ENCODE results near the gene SPOPL. TPM values are rescaled to one million over a fixed set of nuclear protein-coding genes. Genes with fewer than 3 reads are reported as not detected.

SPOPL gene
- total RNA-seq, 1 experiment from 2014 or later: 21.8 TPM

DNA sequence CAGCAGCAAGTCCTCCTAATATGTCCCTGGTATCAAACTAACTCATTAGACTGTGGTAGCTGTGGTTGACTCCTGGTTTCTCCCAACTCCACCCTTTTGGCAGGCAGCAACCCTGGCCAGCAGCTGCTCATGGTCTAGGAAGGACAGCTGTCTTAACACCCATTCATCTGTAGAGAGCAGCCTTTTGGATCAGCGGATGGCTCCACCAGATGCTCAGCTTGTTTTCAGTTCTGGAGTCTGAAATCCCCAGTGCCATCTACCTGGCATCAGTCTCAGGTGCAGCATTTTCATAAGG is 100.5 kb downstream of the SPOPL start:
- TF ChIP-seq SIN3A (IDR thresholded peaks at IDR 0.05; ENCODE audit: borderline replicate concordance, insufficient read depth, low read depth, low read length) (no peak), TCF7L2 (IDR thresholded peaks at IDR 0.05; ENCODE audit: low read depth, low read length) (no peak), POLR2AphosphoS5 (IDR thresholded peaks at IDR 0.05; ENCODE audit: low read depth, low read length) (no peak)
- TF ChIP-seq, protein P1, sequence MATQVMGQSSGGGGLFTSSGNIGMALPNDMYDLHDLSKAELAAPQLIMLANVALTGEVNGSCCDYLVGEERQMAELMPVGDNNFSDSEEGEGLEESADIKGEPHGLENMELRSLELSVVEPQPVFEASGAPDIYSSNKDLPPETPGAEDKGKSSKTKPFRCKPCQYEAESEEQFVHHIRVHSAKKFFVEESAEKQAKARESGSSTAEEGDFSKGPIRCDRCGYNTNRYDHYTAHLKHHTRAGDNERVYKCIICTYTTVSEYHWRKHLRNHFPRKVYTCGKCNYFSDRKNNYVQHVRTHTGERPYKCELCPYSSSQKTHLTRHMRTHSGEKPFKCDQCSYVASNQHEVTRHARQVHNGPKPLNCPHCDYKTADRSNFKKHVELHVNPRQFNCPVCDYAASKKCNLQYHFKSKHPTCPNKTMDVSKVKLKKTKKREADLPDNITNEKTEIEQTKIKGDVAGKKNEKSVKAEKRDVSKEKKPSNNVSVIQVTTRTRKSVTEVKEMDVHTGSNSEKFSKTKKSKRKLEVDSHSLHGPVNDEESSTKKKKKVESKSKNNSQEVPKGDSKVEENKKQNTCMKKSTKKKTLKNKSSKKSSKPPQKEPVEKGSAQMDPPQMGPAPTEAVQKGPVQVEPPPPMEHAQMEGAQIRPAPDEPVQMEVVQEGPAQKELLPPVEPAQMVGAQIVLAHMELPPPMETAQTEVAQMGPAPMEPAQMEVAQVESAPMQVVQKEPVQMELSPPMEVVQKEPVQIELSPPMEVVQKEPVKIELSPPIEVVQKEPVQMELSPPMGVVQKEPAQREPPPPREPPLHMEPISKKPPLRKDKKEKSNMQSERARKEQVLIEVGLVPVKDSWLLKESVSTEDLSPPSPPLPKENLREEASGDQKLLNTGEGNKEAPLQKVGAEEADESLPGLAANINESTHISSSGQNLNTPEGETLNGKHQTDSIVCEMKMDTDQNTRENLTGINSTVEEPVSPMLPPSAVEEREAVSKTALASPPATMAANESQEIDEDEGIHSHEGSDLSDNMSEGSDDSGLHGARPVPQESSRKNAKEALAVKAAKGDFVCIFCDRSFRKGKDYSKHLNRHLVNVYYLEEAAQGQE (IDR thresholded peaks at IDR 0.05; ENCODE audit: insufficient read depth in 1 of 2, low read depth in 2 of 2, low read length in 1 of 2): no peak
- TF ChIP-seq, protein P2, sequence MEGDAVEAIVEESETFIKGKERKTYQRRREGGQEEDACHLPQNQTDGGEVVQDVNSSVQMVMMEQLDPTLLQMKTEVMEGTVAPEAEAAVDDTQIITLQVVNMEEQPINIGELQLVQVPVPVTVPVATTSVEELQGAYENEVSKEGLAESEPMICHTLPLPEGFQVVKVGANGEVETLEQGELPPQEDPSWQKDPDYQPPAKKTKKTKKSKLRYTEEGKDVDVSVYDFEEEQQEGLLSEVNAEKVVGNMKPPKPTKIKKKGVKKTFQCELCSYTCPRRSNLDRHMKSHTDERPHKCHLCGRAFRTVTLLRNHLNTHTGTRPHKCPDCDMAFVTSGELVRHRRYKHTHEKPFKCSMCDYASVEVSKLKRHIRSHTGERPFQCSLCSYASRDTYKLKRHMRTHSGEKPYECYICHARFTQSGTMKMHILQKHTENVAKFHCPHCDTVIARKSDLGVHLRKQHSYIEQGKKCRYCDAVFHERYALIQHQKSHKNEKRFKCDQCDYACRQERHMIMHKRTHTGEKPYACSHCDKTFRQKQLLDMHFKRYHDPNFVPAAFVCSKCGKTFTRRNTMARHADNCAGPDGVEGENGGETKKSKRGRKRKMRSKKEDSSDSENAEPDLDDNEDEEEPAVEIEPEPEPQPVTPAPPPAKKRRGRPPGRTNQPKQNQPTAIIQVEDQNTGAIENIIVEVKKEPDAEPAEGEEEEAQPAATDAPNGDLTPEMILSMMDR (IDR thresholded peaks at IDR 0.05): no peak
- Histone ChIP-seq H3K27me3 (ENCODE audit: control insufficient read depth, insufficient read depth, low read length) (no peaks in the 10 kb centered on the region), H3K4me1 (ENCODE audit: control insufficient read depth, insufficient read depth, low read length) (no peaks in the 10 kb centered on the region), H3K4me3 (ENCODE audit: low read depth in 2 of 2, low read length in 2 of 2) (no peak overlapping the region), H3K9me3 (ENCODE audit: control insufficient read depth, insufficient read depth, low read depth, low read length) (no peaks in the 10 kb centered on the region), H3K27ac (ENCODE audit: low read length) (no peak overlapping the region), H3K36me3 (ENCODE audit: control insufficient read depth, insufficient read depth, low read length) (no peaks in the 10 kb centered on the region)
- ChIA-PET POLR2A (no interaction called here), CTCF (no interaction called here)
- intact Hi-C loops (cut with micrococcal nuclease; ENCODE audit: unreplicated experiment): no loop called here
- ATAC-seq (no peak), DNase-seq (ENCODE audit: low read depth, low spot score) (no peak)
- BruUV-seq (replicated peaks): no TSS peak
- in situ Hi-C loops (cut with HindIII; ENCODE audit: low pct_unique_long_range_greater_than_20kb, low sequenced_read_pairs): no loop called here

DNA sequence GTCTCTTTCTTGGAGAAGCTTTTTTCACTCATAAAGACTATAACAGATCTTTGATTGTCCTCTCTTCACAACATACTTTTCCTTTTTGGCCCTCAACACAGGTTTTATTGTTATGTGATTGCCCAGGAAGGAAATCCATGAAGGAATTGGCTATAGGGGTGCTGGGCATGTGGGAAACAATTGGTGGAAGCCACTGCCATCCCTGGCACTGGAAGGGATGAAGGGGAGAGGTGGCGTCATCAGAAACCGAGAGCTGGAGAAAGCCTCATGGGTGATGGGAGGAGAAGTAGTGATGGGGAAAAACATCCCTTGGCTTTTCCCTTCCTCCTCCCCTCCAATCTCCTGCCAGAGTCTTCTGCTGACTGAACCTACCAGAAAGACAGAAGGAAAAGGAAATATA is 106.2 kb downstream of the SPOPL start:
- in situ Hi-C loops (cut with HindIII; ENCODE audit: low pct_unique_long_range_greater_than_20kb, low sequenced_read_pairs): no loop called here
- intact Hi-C loops (cut with micrococcal nuclease; ENCODE audit: unreplicated experiment): no loop called here
- BruUV-seq (replicated peaks): no TSS peak
- H3K27ac ChIP-seq (ENCODE audit: low read length): no peak overlapping the region
- no peaks in the 10 kb centered on the region for H3K4me1 ChIP-seq (ENCODE audit: control insufficient read depth, insufficient read depth, low read length)
- ATAC-seq (no peak), DNase-seq (ENCODE audit: low read depth, low spot score) (no peak)
- TF ChIP-seq SIN3A (IDR thresholded peaks at IDR 0.05; ENCODE audit: borderline replicate concordance, insufficient read depth, low read depth, low read length) (no peak), POLR2AphosphoS5 (IDR thresholded peaks at IDR 0.05; ENCODE audit: low read depth, low read length) (no peak), TCF7L2 (IDR thresholded peaks at IDR 0.05; ENCODE audit: low read depth, low read length) (no peak)
- TF ChIP-seq, protein P1 (IDR thresholded peaks at IDR 0.05; ENCODE audit: insufficient read depth in 1 of 2, low read depth in 2 of 2, low read length in 1 of 2): no peak
- TF ChIP-seq, protein P2 (IDR thresholded peaks at IDR 0.05): no peak
- POLR2A ChIA-PET: no interaction called here
- no peak overlapping the region for H3K4me3 ChIP-seq (ENCODE audit: low read depth in 2 of 2, low read length in 2 of 2)
- H3K9me3 ChIP-seq (ENCODE audit: control insufficient read depth, insufficient read depth, low read depth, low read length): no peaks in the 10 kb centered on the region
- CTCF ChIA-PET: no interaction called here
- no peaks in the 10 kb centered on the region for H3K27me3 ChIP-seq (ENCODE audit: control insufficient read depth, insufficient read depth, low read length)
- H3K36me3 ChIP-seq (ENCODE audit: control insufficient read depth, insufficient read depth, low read length): no peaks in the 10 kb centered on the region

Data from Panc1 (cell line).